Small intestine (tissue), 7 donors: ENCODE measurements around the gene MEIKIN. TPM values are rescaled to one million over a fixed set of nuclear protein-coding genes. Genes with fewer than 3 reads are reported as not detected.
A peak's percentile ranks its signal among the peaks of the same experiment; 100 is the strongest.
"Not testable (repeated sequence)": the region's sequence is repeated elsewhere in the genome, so short reads cannot be mapped to it uniquely, and the experiment has no call there.

Experiments used
- DNase-seq, 2 donors: peaks; one replicate each; pipeline versions ENCODE4 v3.0.0 to v3.0.0-alpha.2; 2013
- FAIRE-seq: peaks from 2 replicates; lab custom pipeline; 2012; peaks lifted over from hg19 to GRCh38; lab: Jason Lieb, UNC
- H3K27ac ChIP-seq, 3 donors: one replicate each; pipeline ENCODE4 v1.5.1; 2013; ENCODE audit warnings: low read length in 2 of 3, mild to moderate bottlenecking in 2 of 3, control low read depth in 1 of 3, inconsistent platforms in 1 of 3, low read depth in 1 of 3, moderate library complexity in 1 of 3
- H3K27me3 ChIP-seq, 3 donors: one replicate each; pipeline ENCODE4 v1.6.1; 2013; ENCODE audit warnings: low read length in 3 of 3, inconsistent platforms in 1 of 3; ENCODE audit not compliant: control insufficient read depth in 3 of 3, insufficient read depth in 3 of 3
- H3K36me3 ChIP-seq, 3 donors: one replicate each; pipeline ENCODE4 v1.6.1; 2013; ENCODE audit warnings: low read length in 3 of 3, inconsistent platforms in 1 of 3, low read depth in 1 of 3, mild to moderate bottlenecking in 1 of 3, moderate library complexity in 1 of 3; ENCODE audit not compliant: control insufficient read depth in 3 of 3, insufficient read depth in 2 of 3
- H3K4me1 ChIP-seq, 3 donors: one replicate each; pipeline ENCODE4 v1.6.1; 2013; ENCODE audit warnings: low read length in 2 of 3, inconsistent platforms in 1 of 3, low read depth in 1 of 3, mild to moderate bottlenecking in 1 of 3, moderate library complexity in 1 of 3; ENCODE audit not compliant: control insufficient read depth in 3 of 3, insufficient read depth in 2 of 3
- H3K4me3 ChIP-seq, 3 donors: one replicate each; pipeline ENCODE4 v1.5.1; 2013; ENCODE audit warnings: low read length in 3 of 3, control low read depth in 1 of 3, inconsistent platforms in 1 of 3, low read depth in 1 of 3, mild to moderate bottlenecking in 1 of 3, moderate library complexity in 1 of 3
- H3K9me3 ChIP-seq, 2 donors: one replicate each; pipeline ENCODE4 v1.6.1; 2013; ENCODE audit warnings: low read depth in 1 of 2, low read length in 1 of 2; ENCODE audit not compliant: control insufficient read depth in 2 of 2, insufficient read depth in 1 of 2
- WGBS, 3 donors: extraction: QIAGEN DNeasy Blood & Tissue Kit; methylation state at CpG; one replicate each; pipeline ENCODE4 v1.1.7; 2013; 5-methylcytosine and 5-hydroxymethylcytosine counted together
- polyA plus RNA-seq, 4 donors: library from polyadenylated mRNA; stranded (reverse) in 3 of 4; unstranded in 1 of 4; fragments of 200-250 nt in 3 of 4; fragments of 120-200 nt in 1 of 4; gene quantifications; one replicate each; pipeline versions ENCODE4 v1.2.1 to v1.2.3, GENCODE V29; 2013
- donor health status: healthy with polysubstance abuse.
- donor health status: control.
- donor health status: control.
- donor health status: Bipolar disorder and iron deficiency.
- donor health status: healthy.

The MEIKIN gene
- polyA plus RNA-seq, 4 donors, result 3.8 TPM; not detected in 3

- Histone ChIP-seq H3K36me3 (no peaks in the 10 kb centered on the region), H3K27me3 (no peaks in the 10 kb centered on the region), H3K4me3 (no peak overlapping the region), H3K9me3 (no peaks in the 10 kb centered on the region), H3K27ac (no peak overlapping the region), H3K4me1 (no peaks in the 10 kb centered on the region)
- DNase-seq (no peak), FAIRE-seq (no peak)
Measured at GRCh38 chr5:131914472-131914871, 31.0 kb downstream of the MEIKIN start.

- no peak overlapping the region for H3K4me3 ChIP-seq
- FAIRE-seq (no peak), DNase-seq (no peak)
- H3K36me3 ChIP-seq, result no peaks in the 10 kb centered on the region
- H3K4me1 ChIP-seq, result no peaks in the 10 kb centered on the region
- H3K27ac ChIP-seq, result no peak overlapping the region
- H3K9me3 ChIP-seq, result no peaks in the 10 kb centered on the region
- H3K27me3 ChIP-seq, result no peaks in the 10 kb centered on the region
- WGBS, 3 donors, result 48 to 57% (median 56%) methylated on average over 3 of the region's 3 CpGs
Measured at GRCh38 chr5:131913603-131914002, 31.9 kb downstream of the MEIKIN start.

- Histone ChIP-seq H3K4me3 (no peak overlapping the region), H3K36me3 (no peaks in the 10 kb centered on the region), H3K9me3 (peaks cover 0 to under 1% of the 10 kb centered on the region in 2 donors), H3K27ac (no peak overlapping the region), H3K27me3 (no peaks in the 10 kb centered on the region), H3K4me1 (no peaks in the 10 kb centered on the region)
- DNase-seq (no peak), FAIRE-seq (no peak)
- 68 to 84% (median 83%) methylated on average over 2 of the region's 2 CpGs for WGBS, 3 donors
Measured at GRCh38 chr5:131906668-131907067, 38.8 kb downstream of the MEIKIN start.

- not testable (repeated sequence) for H3K36me3 ChIP-seq, H3K4me1 ChIP-seq, H3K4me3 ChIP-seq, H3K27me3 ChIP-seq, FAIRE-seq
- WGBS, 3 donors, result 67 to 83% (median 68%) methylated on average over 1 of the region's 1 CpG
- H3K27ac ChIP-seq, result peak overlapping the region in 1 of 3 donors; percentile 90
- H3K9me3 ChIP-seq, result peaks cover 0 to 20% of the 10 kb centered on the region in 2 donors
- peak in 1 of 2 donors; percentile 50 for DNase-seq
Measured at GRCh38 chr5:131902266-131902665, 43.2 kb downstream of the MEIKIN start.

- FAIRE-seq, result no peak
Measured at GRCh38 chr5:131899686-131900085, 45.8 kb downstream of the MEIKIN start.

GRCh38 chr5:131883984-131884383 lies 61.5 kb downstream of the MEIKIN start:
- Histone ChIP-seq H3K4me1 (no peaks in the 10 kb centered on the region), H3K36me3 (no peaks in the 10 kb centered on the region), H3K9me3 (no peaks in the 10 kb centered on the region), H3K27ac (no peak overlapping the region), H3K4me3 (no peak overlapping the region), H3K27me3 (peaks cover 0 to 2% (median 0%) of the 10 kb centered on the region in 3 donors)
- 36 to 58% (median 53%) methylated on average over 5 of the region's 5 CpGs for WGBS, 3 donors
- DNase-seq, result peak in 1 of 2 donors; percentile 9
- no peak for FAIRE-seq

More at GRCh38 chr5:131899686-131900085, 45.8 kb downstream of the MEIKIN start:
- H3K27ac ChIP-seq, result no peak overlapping the region
- DNase-seq, result no peak
- H3K36me3 ChIP-seq, result no peaks in the 10 kb centered on the region
- peaks cover 0 to 20% of the 10 kb centered on the region in 2 donors for H3K9me3 ChIP-seq
- no peaks in the 10 kb centered on the region for H3K27me3 ChIP-seq
- no peaks in the 10 kb centered on the region for H3K4me1 ChIP-seq
- H3K4me3 ChIP-seq, result no peak overlapping the region

- H3K4me1 ChIP-seq, result no peaks in the 10 kb centered on the region
- H3K36me3 ChIP-seq, result no peaks in the 10 kb centered on the region
- H3K9me3 ChIP-seq, result no peaks in the 10 kb centered on the region
- WGBS, 3 donors, result 93 to 95% (median 94%) methylated on average over 5 of the region's 5 CpGs
- H3K27me3 ChIP-seq, result no peaks in the 10 kb centered on the region
- DNase-seq (no peak), FAIRE-seq (no peak)
- no peak overlapping the region for H3K27ac ChIP-seq
- no peak overlapping the region for H3K4me3 ChIP-seq
Measured at GRCh38 chr5:131879705-131880104, 65.8 kb downstream of the MEIKIN start.

- no peaks in the 10 kb centered on the region for H3K4me1 ChIP-seq
- H3K4me3 ChIP-seq, result no peak overlapping the region
- H3K9me3 ChIP-seq, result no peaks in the 10 kb centered on the region
- WGBS, 3 donors, result 83 to 89% (median 87%) methylated on average over 2 of the region's 2 CpGs
- no peaks in the 10 kb centered on the region for H3K27me3 ChIP-seq
- H3K27ac ChIP-seq, result no peak overlapping the region
- DNase-seq (no peak), FAIRE-seq (no peak)
- no peaks in the 10 kb centered on the region for H3K36me3 ChIP-seq
Measured at GRCh38 chr5:131877873-131878272, 67.6 kb downstream of the MEIKIN start.

GRCh38 chr5:131871251-131871650 lies 74.2 kb downstream of the MEIKIN start:
- DNase-seq, H3K4me3 ChIP-seq, H3K4me1 ChIP-seq, FAIRE-seq, H3K9me3 ChIP-seq, H3K36me3 ChIP-seq, H3K27ac ChIP-seq, H3K27me3 ChIP-seq: not testable (repeated sequence)
- WGBS, 3 donors, result 93 to 96% (median 95%) methylated on average over 12 of the region's 12 CpGs
